ENCODE data around the gene ETS1.

ETS1 gene

DNA sequence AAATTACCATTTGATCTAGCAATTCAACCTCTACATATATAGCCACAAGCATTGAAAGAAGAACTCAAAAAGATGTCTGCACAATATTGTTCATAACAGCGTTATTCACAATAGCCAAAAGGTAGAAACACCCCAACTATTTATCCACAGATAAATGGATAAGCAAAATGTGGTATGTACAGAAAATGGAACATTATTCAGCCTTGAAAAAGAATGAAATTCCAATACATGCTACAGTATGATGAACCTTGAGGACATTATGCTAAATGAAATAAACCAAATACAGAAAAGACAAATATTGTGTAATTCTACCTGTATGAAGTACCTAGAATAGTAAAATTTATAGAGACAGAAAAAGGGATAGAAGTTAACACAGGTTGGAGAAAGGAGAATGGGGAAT, 2.6 kb upstream of the ETS1 start:
- Histone ChIP-seq H3K9me3 (ENCODE audit: insufficient read depth, low read length) (no peaks in the 10 kb centered on the region), H3K27me3 (ENCODE audit: low read depth, low read length) (peaks cover 49% of the 10 kb centered on the region), H2AFZ (ENCODE audit: low read depth, low read length) (no peak overlapping the region), H3K9ac (ENCODE audit: low read length) (no peak overlapping the region), H3K36me3 (replicated peaks; ENCODE audit: low read depth, low read length) (no peaks in the 10 kb centered on the region), H3K4me2 (ENCODE audit: low read length) (no peak overlapping the region), H3K79me2 (ENCODE audit: low read length) (no peaks in the 10 kb centered on the region), H4K20me1 (ENCODE audit: insufficient read depth, low read length) (no peaks in the 10 kb centered on the region), H3K4me3 (ENCODE audit: low read length) (no peak overlapping the region), H3K4me1 (ENCODE audit: low read length) (0 out of 2 replicates have a peak, but pooled peaks cover 9% of the 10 kb centered on the region), H3K27ac (ENCODE audit: low read length) (no peak overlapping the region)
- TF ChIP-seq EZH2phosphoT487 (IDR thresholded peaks at IDR 0.05; ENCODE audit: low read depth): no peak
- TF ChIP-seq, protein P1, sequence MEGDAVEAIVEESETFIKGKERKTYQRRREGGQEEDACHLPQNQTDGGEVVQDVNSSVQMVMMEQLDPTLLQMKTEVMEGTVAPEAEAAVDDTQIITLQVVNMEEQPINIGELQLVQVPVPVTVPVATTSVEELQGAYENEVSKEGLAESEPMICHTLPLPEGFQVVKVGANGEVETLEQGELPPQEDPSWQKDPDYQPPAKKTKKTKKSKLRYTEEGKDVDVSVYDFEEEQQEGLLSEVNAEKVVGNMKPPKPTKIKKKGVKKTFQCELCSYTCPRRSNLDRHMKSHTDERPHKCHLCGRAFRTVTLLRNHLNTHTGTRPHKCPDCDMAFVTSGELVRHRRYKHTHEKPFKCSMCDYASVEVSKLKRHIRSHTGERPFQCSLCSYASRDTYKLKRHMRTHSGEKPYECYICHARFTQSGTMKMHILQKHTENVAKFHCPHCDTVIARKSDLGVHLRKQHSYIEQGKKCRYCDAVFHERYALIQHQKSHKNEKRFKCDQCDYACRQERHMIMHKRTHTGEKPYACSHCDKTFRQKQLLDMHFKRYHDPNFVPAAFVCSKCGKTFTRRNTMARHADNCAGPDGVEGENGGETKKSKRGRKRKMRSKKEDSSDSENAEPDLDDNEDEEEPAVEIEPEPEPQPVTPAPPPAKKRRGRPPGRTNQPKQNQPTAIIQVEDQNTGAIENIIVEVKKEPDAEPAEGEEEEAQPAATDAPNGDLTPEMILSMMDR (IDR thresholded peaks at IDR 0.05; ENCODE audit: low read depth, low read length): no peak

DNA sequence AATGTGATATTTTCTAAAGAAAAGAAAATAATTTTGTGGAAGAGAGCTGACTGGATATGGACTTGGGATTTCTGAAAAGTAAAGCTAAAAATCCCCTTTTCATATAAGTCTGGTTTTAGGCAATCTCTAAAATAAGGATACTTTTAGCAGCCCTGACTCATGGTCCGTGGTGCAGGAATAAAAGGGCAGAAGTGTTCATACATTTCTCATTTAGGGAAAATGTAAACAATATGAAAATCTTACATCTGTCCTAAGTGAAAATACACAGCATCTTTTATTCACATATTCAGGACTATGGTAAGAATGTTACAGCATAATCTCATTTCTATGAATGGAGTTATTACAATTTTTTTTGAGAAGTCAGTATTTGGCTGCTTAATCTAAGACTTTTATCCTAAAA, 735 bp upstream of the ETS1 start:
- H4K20me1 ChIP-seq (ENCODE audit: insufficient read depth, low read length): no peaks in the 10 kb centered on the region
- no peaks in the 10 kb centered on the region for H3K36me3 ChIP-seq (replicated peaks; ENCODE audit: low read depth, low read length)
- H3K4me1 ChIP-seq (ENCODE audit: low read length): 0 out of 2 replicates have a peak, but pooled peaks cover 9% of the 10 kb centered on the region
- no peak overlapping the region for H2AFZ ChIP-seq (ENCODE audit: low read depth, low read length)
- no peaks in the 10 kb centered on the region for H3K9me3 ChIP-seq (ENCODE audit: insufficient read depth, low read length)
- H3K4me3 ChIP-seq (ENCODE audit: low read length): no peak overlapping the region
- no peak for TF ChIP-seq EZH2phosphoT487 (IDR thresholded peaks at IDR 0.05; ENCODE audit: low read depth)
- TF ChIP-seq, protein P1 (IDR thresholded peaks at IDR 0.05; ENCODE audit: low read depth, low read length): no peak
- H3K79me2 ChIP-seq (ENCODE audit: low read length): no peaks in the 10 kb centered on the region
- no peak overlapping the region for H3K9ac ChIP-seq (ENCODE audit: low read length)
- H3K27ac ChIP-seq (ENCODE audit: low read length): no peak overlapping the region
- peaks cover 46% of the 10 kb centered on the region for H3K27me3 ChIP-seq (ENCODE audit: low read depth, low read length)
- no peak overlapping the region for H3K4me2 ChIP-seq (ENCODE audit: low read length)

DNA sequence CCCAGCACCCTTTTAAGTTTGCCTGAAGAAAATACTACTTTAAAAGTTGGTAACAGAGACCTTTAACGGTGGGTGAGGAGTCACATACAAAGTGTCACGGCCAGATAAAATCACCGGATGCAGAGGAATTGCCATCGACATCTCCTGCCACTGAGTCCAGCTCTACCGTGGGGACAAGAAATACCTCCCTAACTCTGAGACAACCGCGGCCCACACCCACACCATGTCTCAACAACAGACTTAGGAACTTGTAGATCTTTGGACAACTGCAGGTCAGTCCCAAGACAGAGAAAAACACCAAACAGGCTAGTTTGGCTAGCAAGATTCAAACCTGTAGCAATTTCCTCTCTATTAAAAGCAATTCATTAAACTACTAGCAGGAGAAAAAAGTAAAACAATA, 669 bp downstream of the ETS1 start:
- H3K79me2 ChIP-seq (ENCODE audit: low read length): no peaks in the 10 kb centered on the region
- H3K27ac ChIP-seq (ENCODE audit: low read length): no peak overlapping the region
- no peaks in the 10 kb centered on the region for H4K20me1 ChIP-seq (ENCODE audit: insufficient read depth, low read length)
- 0 out of 2 replicates have a peak, but pooled peaks cover 9% of the 10 kb centered on the region for H3K4me1 ChIP-seq (ENCODE audit: low read length)
- H3K9ac ChIP-seq (ENCODE audit: low read length): no peak overlapping the region
- peak overlapping the region; percentile 46; the same call in 1 of the 2 replicates for H3K4me2 ChIP-seq (ENCODE audit: low read length)
- no peaks in the 10 kb centered on the region for H3K36me3 ChIP-seq (replicated peaks; ENCODE audit: low read depth, low read length)
- TF ChIP-seq EZH2phosphoT487 (IDR thresholded peaks at IDR 0.05; ENCODE audit: low read depth): no peak
- TF ChIP-seq, protein P1 (IDR thresholded peaks at IDR 0.05; ENCODE audit: low read depth, low read length): no peak
- H3K9me3 ChIP-seq (ENCODE audit: insufficient read depth, low read length): no peaks in the 10 kb centered on the region
- H2AFZ ChIP-seq (ENCODE audit: low read depth, low read length): no peak overlapping the region
- peaks cover 46% of the 10 kb centered on the region for H3K27me3 ChIP-seq (ENCODE audit: low read depth, low read length)
- H3K4me3 ChIP-seq (ENCODE audit: low read length): no peak overlapping the region

GRCh38 chr11:128585498-128586238, 1.7 kb downstream of the ETS1 start:
- no peak overlapping the region for H3K4me2 ChIP-seq (ENCODE audit: low read length)
- H3K9me3 ChIP-seq (ENCODE audit: insufficient read depth, low read length): no peaks in the 10 kb centered on the region
- peaks cover 46% of the 10 kb centered on the region for H3K27me3 ChIP-seq (ENCODE audit: low read depth, low read length)
- TF ChIP-seq, protein P1 (IDR thresholded peaks at IDR 0.05; ENCODE audit: low read depth, low read length): no peak
- TF ChIP-seq EZH2phosphoT487 (IDR thresholded peaks at IDR 0.05; ENCODE audit: low read depth): no peak
- H3K4me3 ChIP-seq (ENCODE audit: low read length): no peak overlapping the region
- H3K79me2 ChIP-seq (ENCODE audit: low read length): no peaks in the 10 kb centered on the region
- H3K4me1 ChIP-seq (ENCODE audit: low read length): peaks cover 16% of the 10 kb centered on the region
- no peak overlapping the region for H3K9ac ChIP-seq (ENCODE audit: low read length)
- no peaks in the 10 kb centered on the region for H4K20me1 ChIP-seq (ENCODE audit: insufficient read depth, low read length)
- no peak overlapping the region for H3K27ac ChIP-seq (ENCODE audit: low read length)
- no peak overlapping the region for H2AFZ ChIP-seq (ENCODE audit: low read depth, low read length)
- H3K36me3 ChIP-seq (replicated peaks; ENCODE audit: low read depth, low read length): no peaks in the 10 kb centered on the region
